HG03135 (cell line): Measurements from ENCODE around the gene FAM120A.

Experiments used
- ATAC-seq: cut with Tn5 transposase; IDR thresholded peaks from one replicate; pipeline ENCODE4 v1.9.1; 2021; ENCODE audit warnings: mild to moderate bottlenecking, moderate library complexity; ENCODE audit not compliant: unreplicated experiment

Gene FAM120A

GRCh38 chr9:93546356-93546755 is 94.9 kb downstream of the FAM120A start:
- ATAC-seq, result no peak

- no peak for ATAC-seq
These were observed 98.1 kb downstream of the FAM120A start for GRCh38 chr9:93549611-93550010.

- ATAC-seq, result no peak
These were observed 101.4 kb downstream of the FAM120A start for GRCh38 chr9:93552923-93553322.

- no peak for ATAC-seq
These were observed 103.9 kb downstream of the FAM120A start for GRCh38 chr9:93555370-93555769.

GRCh38 chr9:93557366-93558137 is 106.1 kb downstream of the FAM120A start:
- no peak for ATAC-seq

GRCh38 chr9:93558503-93558902 is 107.0 kb downstream of the FAM120A start:
- ATAC-seq, result no peak

- no peak for ATAC-seq
These were observed 109.5 kb downstream of the FAM120A start for GRCh38 chr9:93560991-93561390.

GRCh38 chr9:93562157-93562556 is 110.7 kb downstream of the FAM120A start:
- no peak for ATAC-seq

GRCh38 chr9:93565089-93565488 is 113.6 kb downstream of the FAM120A start:
- ATAC-seq, result no peak

- ATAC-seq, result peak; percentile 83
These were observed 115.2 kb downstream of the FAM120A start for GRCh38 chr9:93566408-93567270.

GRCh38 chr9:93567271-93567959 is 115.9 kb downstream of the FAM120A start:
- ATAC-seq, result no peak

GRCh38 chr9:93568169-93568568 is 116.7 kb downstream of the FAM120A start:
- no peak for ATAC-seq

GRCh38 chr9:93569621-93570174 is 118.2 kb downstream of the FAM120A start:
- no peak for ATAC-seq

- ATAC-seq, result no peak
These were observed 120.7 kb downstream of the FAM120A start for GRCh38 chr9:93572221-93572620.

- ATAC-seq, result no peak
These were observed 121.4 kb downstream of the FAM120A start for GRCh38 chr9:93572636-93573515.

GRCh38 chr9:93573516-93573828 is 122.0 kb downstream of the FAM120A start:
- no peak for ATAC-seq

- no peak for ATAC-seq
These were observed 122.8 kb downstream of the FAM120A start for GRCh38 chr9:93574091-93574899.

GRCh38 chr9:93574900-93575795 is 123.7 kb downstream of the FAM120A start:
- ATAC-seq, result no peak
